ENCODE measurements around the gene TRIM14. TPM values are rescaled to one million over a fixed set of nuclear protein-coding genes. Genes with fewer than 3 reads are reported as not detected.
"Not testable (repeated sequence)": the region's sequence is repeated elsewhere in the genome, so short reads cannot be mapped to it uniquely, and the experiment has no call there.

Gene TRIM14
- total and polyA plus RNA-seq, 2 donors (not counting 1 experiment from before 2014, with no cell fraction given) = 22.5 to 23.9 TPM

GRCh38 chr9:98130576-98131228 lies 11.7 kb upstream of the TRIM14 start:
- Histone ChIP-seq H3K27me3 (replicated peaks in 1 of 4; ENCODE audit: control extremely low read depth in 1 of 4, control insufficient read depth in 3 of 4, insufficient read depth in 4 of 4, low read length in 3 of 4) (no peaks in the 10 kb centered on the region), H3K9me3 (ENCODE audit: control extremely low read depth in 1 of 3, control insufficient read depth in 2 of 3, insufficient read depth in 1 of 3, low read length in 2 of 3) (no peaks in the 10 kb centered on the region), H3K79me2 (ENCODE audit: control insufficient read depth, insufficient read depth, low read length) (no peaks in the 10 kb centered on the region), H3K36me3 (replicated peaks in 1 of 2; ENCODE audit: control extremely low read depth in 1 of 2, control insufficient read depth in 1 of 2, extremely low read depth in 1 of 2, insufficient read depth in 2 of 2, low read length in 1 of 2) (no peaks in the 10 kb centered on the region), H3K4me3 (ENCODE audit: control extremely low read depth in 1 of 5, extremely low read depth in 1 of 5, insufficient read depth in 1 of 5, low read depth in 2 of 5, low read length in 4 of 5) (no peak overlapping the region), H3K9ac (ENCODE audit: low read length) (no peak overlapping the region), H3K27ac (ENCODE audit: low read length in 2 of 2) (peak overlapping the region in 1 of 2 donors; percentile 29), H2AFZ (ENCODE audit: insufficient read depth, low read depth, low read length, poor library complexity, severe bottlenecking) (no peak overlapping the region), H4K20me1 (ENCODE audit: control insufficient read depth, insufficient read depth, low read length, poor library complexity, severe bottlenecking) (no peaks in the 10 kb centered on the region), H3K4me2 (replicated peaks; ENCODE audit: low read depth, low read length, poor library complexity, severe bottlenecking) (no peak overlapping the region), H3K4me1 (ENCODE audit: control insufficient read depth in 2 of 2, insufficient read depth in 2 of 2, low read length in 2 of 2) (peaks cover 20 to 36% of the 10 kb centered on the region in 2 donors)
- Mint-ChIP-seq H3K4me1 (peaks cover 33% of the 10 kb centered on the region), H3K27ac (peak overlapping the region; percentile 69), H3K4me3 (no peak overlapping the region), H3K27me3 (no peaks in the 10 kb centered on the region), H3K9me3 (ENCODE audit: insufficient read depth) (no peaks in the 10 kb centered on the region)
- intact Hi-C loops (cut with micrococcal nuclease) = no loop called here
- ChIA-PET POLR2A (interaction anchor here (0.6 kb wide), 1 partner anchor 13 kb away, joined by 3 read pairs; no protein-coding TSS in a partner anchor), CTCF (interaction anchor here (0.7 to 2.5 kb wide), 3 partner anchors 22 to 133 kb away, joined by 3 to 6 read pairs (median 5); no protein-coding TSS in a partner anchor)
- WGBS (ENCODE audit: insufficient coverage) = 97% methylated on average over 10 of the region's 13 CpGs
- DNase-seq = no peak
- TF ChIP-seq CTCF (IDR thresholded peaks at IDR 0.05) (no peak), EZH2 (IDR thresholded peaks at IDR 0.05; ENCODE audit: borderline replicate concordance, insufficient read depth, low read depth, low read length, poor library complexity, severe bottlenecking) (no peak)
- no peak for ATAC-seq (ENCODE audit: low read depth)

GRCh38 chr9:98130060-98130459 lies 11.0 kb upstream of the TRIM14 start:
- ATAC-seq (ENCODE audit: low read depth); H3K27me3 ChIP-seq (replicated peaks in 1 of 4; ENCODE audit: control extremely low read depth in 1 of 4, control insufficient read depth in 3 of 4, insufficient read depth in 4 of 4, low read length in 3 of 4); H3K4me3 ChIP-seq (ENCODE audit: control extremely low read depth in 1 of 5, extremely low read depth in 1 of 5, insufficient read depth in 1 of 5, low read depth in 2 of 5, low read length in 4 of 5); H3K36me3 ChIP-seq (replicated peaks in 1 of 2; ENCODE audit: control extremely low read depth in 1 of 2, control insufficient read depth in 1 of 2, extremely low read depth in 1 of 2, insufficient read depth in 2 of 2, low read length in 1 of 2); H2AFZ ChIP-seq (ENCODE audit: insufficient read depth, low read depth, low read length, poor library complexity, severe bottlenecking); H3K9me3 ChIP-seq (ENCODE audit: control extremely low read depth in 1 of 3, control insufficient read depth in 2 of 3, insufficient read depth in 1 of 3, low read length in 2 of 3); H3K27me3 Mint-ChIP-seq; H3K79me2 ChIP-seq (ENCODE audit: control insufficient read depth, insufficient read depth, low read length); intact Hi-C loops (cut with micrococcal nuclease); DNase-seq; H3K4me2 ChIP-seq (replicated peaks; ENCODE audit: low read depth, low read length, poor library complexity, severe bottlenecking); H4K20me1 ChIP-seq (ENCODE audit: control insufficient read depth, insufficient read depth, low read length, poor library complexity, severe bottlenecking); H3K4me3 Mint-ChIP-seq; H3K9ac ChIP-seq (ENCODE audit: low read length); H3K9me3 Mint-ChIP-seq (ENCODE audit: insufficient read depth): not testable (repeated sequence)
- peak overlapping the region; percentile 64 for H3K27ac Mint-ChIP-seq
- ChIA-PET CTCF (interaction anchor here (1.3 to 2.5 kb wide), 5 partner anchors 10 to 207 kb away, joined by 5 to 11 read pairs (median 6); partner anchors contain the start of gene TRIM14), POLR2A (interaction anchor here (1.3 kb wide), 1 partner anchor 22 kb away, joined by 5 read pairs; no protein-coding TSS in a partner anchor)
- Histone ChIP-seq H3K4me1 (ENCODE audit: control insufficient read depth in 2 of 2, insufficient read depth in 2 of 2, low read length in 2 of 2) (peaks cover 20 to 36% of the 10 kb centered on the region in 2 donors), H3K27ac (ENCODE audit: low read length in 2 of 2) (peak overlapping the region in 1 of 2 donors; percentile 8)
- 90% methylated on average over 4 of the region's 4 CpGs for WGBS (ENCODE audit: insufficient coverage)
- peaks cover 33% of the 10 kb centered on the region for H3K4me1 Mint-ChIP-seq

Data from B cell (primary cell).